Mesothelial cell of epicardium (in vitro differentiated cells): Measurements from ENCODE around the gene CDC34. TPM values are rescaled to one million over a fixed set of nuclear protein-coding genes. Genes with fewer than 3 reads are reported as not detected.

Source experiments
- DNase-seq, 2 experiments: peaks; one replicate each; pipeline ENCODE4 v3.0.0; 2021; ENCODE audit warnings: low spot score in 2 of 2; ENCODE audit not compliant: unreplicated experiment in 2 of 2
- H3K27ac Mint-ChIP-seq: 2 replicates; pipeline ENCODE4 v1.8.0; 2021; ENCODE audit warnings: mixed read lengths
- H3K27me3 Mint-ChIP-seq: 2 replicates; pipeline ENCODE4 v1.8.0; 2021; ENCODE audit warnings: low read depth, mixed read lengths
- H3K36me3 Mint-ChIP-seq: 2 replicates; pipeline ENCODE4 v1.8.0; 2021; ENCODE audit warnings: mixed read lengths
- H3K4me1 Mint-ChIP-seq: 2 replicates; pipeline ENCODE4 v1.8.0; 2021; ENCODE audit warnings: mixed read lengths
- H3K4me3 Mint-ChIP-seq: 2 replicates; pipeline ENCODE4 v1.8.0; 2021; ENCODE audit warnings: mild to moderate bottlenecking, moderate library complexity, mixed read lengths
- H3K9me3 Mint-ChIP-seq: 2 replicates; pipeline ENCODE4 v1.8.0; 2021; ENCODE audit warnings: mixed read lengths
- total RNA-seq: library from RNA; stranded (reverse); gene quantifications from 3 replicates; pipeline ENCODE4 v1.2.1, GENCODE V29; 2021
- TF ChIP-seq, protein P1 (sequence below): fragments of 200-600 bp; sonication (generic); IDR thresholded peaks from one replicate; pipeline ENCODE4 v1.5.0; 2021; ENCODE audit warnings: antibody characterized with exemption; ENCODE audit not compliant: unreplicated experiment

CDC34 gene
- total RNA-seq, 1 donor from 2014 or later: 106 TPM

GRCh38 chr19:531009-531752 is 379 bp upstream of the CDC34 start:
- H3K9me3 Mint-ChIP-seq: no peaks in the 10 kb centered on the region
- H3K4me3 Mint-ChIP-seq: peak overlapping the region; percentile 77
- H3K4me1 Mint-ChIP-seq: peaks cover 18% of the 10 kb centered on the region
- no peaks in the 10 kb centered on the region for H3K27me3 Mint-ChIP-seq
- DNase-seq: peak; percentile 87 to 97
- H3K27ac Mint-ChIP-seq: peak overlapping the region; percentile 79
- TF ChIP-seq, protein P1, sequence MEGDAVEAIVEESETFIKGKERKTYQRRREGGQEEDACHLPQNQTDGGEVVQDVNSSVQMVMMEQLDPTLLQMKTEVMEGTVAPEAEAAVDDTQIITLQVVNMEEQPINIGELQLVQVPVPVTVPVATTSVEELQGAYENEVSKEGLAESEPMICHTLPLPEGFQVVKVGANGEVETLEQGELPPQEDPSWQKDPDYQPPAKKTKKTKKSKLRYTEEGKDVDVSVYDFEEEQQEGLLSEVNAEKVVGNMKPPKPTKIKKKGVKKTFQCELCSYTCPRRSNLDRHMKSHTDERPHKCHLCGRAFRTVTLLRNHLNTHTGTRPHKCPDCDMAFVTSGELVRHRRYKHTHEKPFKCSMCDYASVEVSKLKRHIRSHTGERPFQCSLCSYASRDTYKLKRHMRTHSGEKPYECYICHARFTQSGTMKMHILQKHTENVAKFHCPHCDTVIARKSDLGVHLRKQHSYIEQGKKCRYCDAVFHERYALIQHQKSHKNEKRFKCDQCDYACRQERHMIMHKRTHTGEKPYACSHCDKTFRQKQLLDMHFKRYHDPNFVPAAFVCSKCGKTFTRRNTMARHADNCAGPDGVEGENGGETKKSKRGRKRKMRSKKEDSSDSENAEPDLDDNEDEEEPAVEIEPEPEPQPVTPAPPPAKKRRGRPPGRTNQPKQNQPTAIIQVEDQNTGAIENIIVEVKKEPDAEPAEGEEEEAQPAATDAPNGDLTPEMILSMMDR: no peak
- no peaks in the 10 kb centered on the region for H3K36me3 Mint-ChIP-seq

DNA sequence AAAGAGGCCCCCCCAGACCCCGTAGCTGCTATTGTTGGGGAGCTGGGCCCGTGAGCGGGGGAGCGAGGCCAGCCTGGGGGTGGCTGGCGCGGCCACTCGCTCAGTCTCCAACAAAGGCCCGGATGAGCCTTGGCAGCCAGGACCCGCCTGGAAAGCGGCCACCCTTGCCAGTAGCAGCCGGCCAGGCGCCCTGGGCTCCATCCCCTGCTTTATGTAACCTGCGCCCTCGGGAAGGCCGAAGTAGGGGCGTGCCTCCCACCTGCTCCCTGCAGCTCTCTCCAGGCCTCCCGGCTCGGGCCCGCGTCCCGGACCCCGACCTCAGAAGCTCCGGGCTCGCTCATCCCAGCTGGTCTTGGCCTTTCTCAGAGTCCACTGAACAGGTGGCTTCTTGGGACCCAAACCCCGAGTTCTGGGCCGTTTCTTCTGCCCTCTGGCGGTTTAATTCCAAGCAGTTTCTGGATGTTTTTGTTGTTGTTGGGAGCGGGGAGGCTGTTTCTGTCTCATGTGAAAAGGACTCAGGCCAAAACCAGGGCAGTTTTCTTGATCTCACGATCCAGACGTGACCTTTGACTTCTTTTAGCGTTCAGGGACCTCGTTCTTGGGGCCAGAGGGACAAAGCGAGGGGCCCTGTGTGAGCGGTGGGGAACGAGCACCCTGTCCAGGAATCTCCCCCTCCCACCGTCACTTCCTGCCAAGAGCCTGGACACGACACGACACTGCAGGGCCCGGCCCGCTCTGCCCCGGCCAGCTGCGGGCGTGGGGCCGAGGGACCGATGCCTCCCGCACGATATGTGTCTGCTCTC is 1.2 kb downstream of the CDC34 start:
- H3K36me3 Mint-ChIP-seq: no peaks in the 10 kb centered on the region
- H3K4me1 Mint-ChIP-seq: peaks cover 18% of the 10 kb centered on the region
- H3K27ac Mint-ChIP-seq: peak overlapping the region; percentile 98
- H3K9me3 Mint-ChIP-seq: no peaks in the 10 kb centered on the region
- no peak for DNase-seq
- TF ChIP-seq, protein P1: no peak
- H3K4me3 Mint-ChIP-seq: peak overlapping the region; percentile 91
- H3K27me3 Mint-ChIP-seq: no peaks in the 10 kb centered on the region

DNA sequence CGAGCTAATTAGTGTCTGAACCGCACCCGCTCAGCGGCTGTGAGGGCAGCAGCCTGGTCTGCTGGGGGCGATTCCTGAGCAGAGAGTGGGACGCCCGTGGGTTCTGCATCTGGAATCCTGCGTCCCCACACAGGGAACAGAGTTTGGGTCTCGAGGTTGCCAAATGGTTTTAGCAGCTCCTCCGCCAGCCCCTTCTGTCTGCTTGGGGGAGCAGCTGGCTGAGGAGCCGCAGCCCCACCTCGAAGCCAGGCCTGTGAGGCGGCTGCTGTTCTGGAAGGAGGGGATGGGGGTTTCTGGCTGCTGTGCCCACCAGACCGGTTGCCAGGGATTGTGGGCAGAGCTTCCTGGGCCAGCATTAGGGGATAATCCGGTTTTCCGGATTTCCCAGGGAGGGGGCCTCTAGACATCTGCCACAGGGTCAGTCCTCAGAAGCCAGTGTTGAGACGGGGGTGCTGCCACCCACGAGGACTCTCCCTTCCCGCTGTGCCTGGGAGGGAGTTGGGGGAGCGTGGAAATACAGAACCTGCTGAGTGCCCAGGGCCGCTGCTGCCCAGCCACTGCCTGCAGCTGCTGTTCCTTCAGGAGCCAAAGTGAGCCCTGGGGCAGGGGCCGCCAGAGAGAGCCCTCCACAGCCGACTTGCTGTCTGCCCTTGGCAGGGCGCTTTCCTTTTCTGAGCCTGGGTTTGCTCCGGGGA is 2.0 kb downstream of the CDC34 start:
- H3K4me1 Mint-ChIP-seq: peaks cover 16% of the 10 kb centered on the region
- DNase-seq: peak in 1 of 2 experiments; percentile 10
- H3K27ac Mint-ChIP-seq: peak overlapping the region; percentile 98
- no peaks in the 10 kb centered on the region for H3K27me3 Mint-ChIP-seq
- H3K4me3 Mint-ChIP-seq: peak overlapping the region; percentile 91
- TF ChIP-seq, protein P1: no peak
- H3K9me3 Mint-ChIP-seq: no peaks in the 10 kb centered on the region
- peaks cover 7% of the 10 kb centered on the region for H3K36me3 Mint-ChIP-seq

DNA sequence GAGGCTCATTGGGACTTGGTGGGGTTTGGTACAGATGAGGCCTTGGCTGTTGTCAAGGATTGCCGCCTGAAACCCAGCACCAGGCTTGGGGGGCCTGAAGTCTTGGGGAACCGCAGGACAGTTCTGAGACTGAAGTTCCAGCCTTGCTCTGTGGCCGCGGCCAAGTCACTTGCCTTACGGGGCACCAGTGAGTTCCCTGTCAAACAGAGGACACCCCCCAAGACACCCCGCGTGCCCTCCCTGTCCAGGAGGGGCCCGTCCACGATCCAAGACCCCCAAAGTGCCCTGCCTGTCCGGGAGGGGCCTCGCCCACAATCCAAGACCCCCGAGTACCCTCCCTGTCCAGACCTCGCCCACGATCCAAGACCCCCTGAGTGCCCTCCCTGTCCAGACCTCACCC is 2.5 kb downstream of the CDC34 start:
- H3K27me3 Mint-ChIP-seq: no peaks in the 10 kb centered on the region
- DNase-seq: no peak
- peaks cover 16% of the 10 kb centered on the region for H3K4me1 Mint-ChIP-seq
- TF ChIP-seq, protein P1: no peak
- H3K36me3 Mint-ChIP-seq: peaks cover 10% of the 10 kb centered on the region
- H3K9me3 Mint-ChIP-seq: no peaks in the 10 kb centered on the region
- H3K4me3 Mint-ChIP-seq: peak overlapping the region; percentile 91
- H3K27ac Mint-ChIP-seq: peak overlapping the region; percentile 98

DNA sequence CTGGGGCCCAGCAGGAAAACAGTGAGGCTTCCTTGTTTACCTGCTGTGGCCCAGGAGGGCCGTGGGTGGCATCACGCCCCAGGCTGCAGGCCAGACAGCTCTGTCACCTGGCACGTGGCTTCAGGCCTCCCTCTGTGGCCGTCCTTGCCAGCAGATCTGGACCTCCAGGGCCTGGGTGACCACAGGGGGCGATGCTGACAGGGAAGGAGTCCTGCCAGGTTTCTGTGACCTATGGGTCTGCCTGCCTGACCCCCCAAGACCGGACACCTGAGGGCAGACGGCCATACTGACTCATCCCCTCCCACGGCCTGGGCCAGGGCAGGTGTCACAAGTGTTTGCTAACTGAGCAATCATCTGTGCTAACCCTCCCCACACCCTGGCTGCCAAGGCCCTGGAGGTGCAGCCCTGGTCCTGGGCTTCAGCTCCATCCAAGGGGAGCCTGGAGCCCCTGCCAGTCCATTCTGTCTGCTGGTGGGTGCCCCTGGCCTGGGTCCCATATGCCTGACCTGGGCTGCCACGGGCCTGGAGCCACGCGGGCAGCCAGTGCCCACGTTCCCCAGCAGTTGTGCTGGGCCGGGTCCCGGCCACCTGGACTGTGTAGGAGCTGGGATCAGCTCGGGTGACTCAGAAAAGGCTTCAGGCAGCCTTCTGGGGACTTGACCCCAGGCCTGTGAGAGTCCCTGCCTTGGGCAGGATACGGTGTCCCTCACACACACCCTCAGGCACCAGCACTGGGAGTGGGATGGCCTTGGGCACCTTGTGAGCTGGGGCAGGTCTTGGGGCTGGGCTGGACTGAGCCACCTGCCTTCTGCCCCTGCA is 3.7 kb downstream of the CDC34 start:
- Mint-ChIP-seq H3K9me3 (no peaks in the 10 kb centered on the region), H3K4me3 (peak overlapping the region; percentile 46), H3K36me3 (peaks cover 10% of the 10 kb centered on the region), H3K27me3 (no peaks in the 10 kb centered on the region), H3K4me1 (peaks cover 16% of the 10 kb centered on the region), H3K27ac (peak overlapping the region; percentile 81)
- no peak for DNase-seq
- TF ChIP-seq, protein P1: no peak
